M059J (cell line): ENCODE results near the gene LRP8. TPM values are rescaled to one million over a fixed set of nuclear protein-coding genes. Genes with fewer than 3 reads are reported as not detected.

ENCODE experiments used
- DNase-seq: peaks from one replicate; pipeline ENCODE4 v3.0.0-alpha.2; 2012; ENCODE audit warnings: low read depth
- total RNA-seq: library from RNA; depleted of rRNA; stranded (reverse); fragments of >200 nt; shearing (Covaris generic); gene quantifications from 2 replicates; pipeline ENCODE4 v1.2.3, GENCODE V29; 2014

The LRP8 gene
- total RNA-seq, 1 experiment from 2014 or later: 57.4 TPM

GRCh38 chr1:53340660-53341520 lies 13.0 kb upstream of the LRP8 start:
- DNase-seq: no peak

DNA sequence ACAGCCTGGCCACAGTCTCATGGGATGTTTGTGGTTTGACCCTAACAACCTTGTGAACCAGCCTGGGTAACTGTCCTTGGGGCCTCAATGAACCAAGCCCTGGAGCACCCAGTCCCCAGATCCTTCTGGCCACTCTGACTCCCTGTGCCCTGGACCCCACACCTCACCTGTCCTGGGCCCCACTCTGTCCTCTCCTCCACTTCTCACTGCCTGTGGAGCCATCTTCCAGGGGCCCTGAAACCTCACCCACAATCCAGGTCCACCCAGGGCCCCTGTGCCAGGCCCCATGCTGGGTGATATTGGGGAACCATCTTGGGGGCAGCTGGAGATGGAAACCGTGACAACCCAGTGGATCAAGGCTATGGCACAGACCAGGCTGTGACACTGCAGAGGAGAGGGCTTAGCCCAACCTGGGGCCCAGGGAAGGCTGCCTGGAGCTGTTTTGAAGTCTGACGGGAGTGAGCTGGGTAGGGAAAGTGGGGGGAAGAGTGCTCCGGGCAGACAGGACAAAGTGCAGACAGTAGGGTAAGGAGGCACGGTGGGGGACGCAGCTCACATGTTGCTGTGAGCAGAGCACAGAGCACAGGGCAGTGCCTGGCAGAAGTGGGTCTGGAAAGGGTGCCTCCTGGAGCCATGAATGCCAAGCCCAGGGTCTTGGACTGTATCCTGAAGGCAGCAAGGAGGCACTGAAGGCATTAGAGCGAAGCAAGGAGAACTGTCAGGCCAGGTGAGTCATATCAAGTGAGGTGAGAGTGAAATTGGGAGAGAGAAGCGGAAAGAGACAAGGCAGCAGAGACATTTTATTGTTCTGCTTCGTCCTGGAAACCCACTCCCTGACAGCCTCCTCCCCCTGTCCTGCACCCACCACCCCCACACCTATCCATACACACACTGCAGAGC lies 12.1 kb upstream of the LRP8 start:
- no peak for DNase-seq

DNA sequence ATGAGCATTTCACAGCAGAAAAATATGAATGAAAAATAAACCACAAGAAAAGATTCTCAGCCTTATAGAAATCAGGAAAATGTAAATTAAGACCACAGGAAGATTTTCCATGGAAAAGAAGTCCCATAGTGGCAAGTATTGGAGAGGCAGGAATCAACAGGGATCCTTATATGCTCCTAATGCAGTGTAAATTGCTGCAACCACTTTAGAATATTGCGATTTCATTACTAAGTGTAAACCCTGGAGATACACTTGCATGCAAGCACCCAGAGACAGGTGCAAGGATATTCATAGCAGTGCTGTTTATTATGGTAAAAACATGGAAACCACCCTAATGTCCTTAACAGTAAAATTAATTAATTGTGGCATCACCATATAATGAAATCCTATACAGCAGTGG lies 10.6 kb upstream of the LRP8 start:
- no peak for DNase-seq

DNA sequence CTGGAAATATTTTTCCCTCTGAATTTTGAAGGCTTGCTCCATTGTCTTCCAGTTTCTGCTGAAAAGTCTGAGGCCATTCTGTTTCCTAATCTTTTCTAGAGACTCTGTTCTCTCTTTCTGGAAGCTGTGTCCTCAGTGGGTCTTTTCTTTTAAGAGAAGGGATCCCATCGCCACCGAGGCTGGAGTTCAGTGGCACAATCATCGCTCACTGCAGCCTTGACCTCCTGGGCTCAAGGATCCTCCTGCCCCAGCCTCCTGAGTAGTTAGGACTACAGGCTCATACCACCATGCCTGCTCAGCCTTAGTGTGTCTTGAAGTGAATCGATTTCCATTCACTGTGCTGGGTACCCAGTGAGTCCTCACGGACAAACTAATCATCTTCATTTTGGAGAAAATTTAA lies 9.6 kb upstream of the LRP8 start:
- no peak for DNase-seq

DNA sequence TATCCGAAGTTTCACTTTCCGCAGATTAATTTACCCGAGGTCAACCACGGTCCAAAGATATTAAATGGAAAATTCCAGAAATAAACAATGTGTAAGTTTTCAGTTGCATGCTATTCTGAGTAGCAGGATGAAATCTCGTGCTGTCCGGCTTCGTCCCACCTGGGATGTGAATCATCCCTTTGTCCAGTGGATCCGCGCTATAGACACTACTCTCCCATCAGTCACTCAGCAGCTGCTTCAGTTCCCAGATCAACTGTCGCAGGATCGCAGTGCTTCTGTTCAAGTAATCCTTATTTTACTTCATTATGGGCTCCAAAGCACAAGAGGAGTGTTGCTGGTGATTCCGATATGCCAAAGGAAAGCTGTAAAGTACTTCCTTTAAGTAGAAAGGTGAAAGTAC lies 8.3 kb upstream of the LRP8 start:
- no peak for DNase-seq

DNA sequence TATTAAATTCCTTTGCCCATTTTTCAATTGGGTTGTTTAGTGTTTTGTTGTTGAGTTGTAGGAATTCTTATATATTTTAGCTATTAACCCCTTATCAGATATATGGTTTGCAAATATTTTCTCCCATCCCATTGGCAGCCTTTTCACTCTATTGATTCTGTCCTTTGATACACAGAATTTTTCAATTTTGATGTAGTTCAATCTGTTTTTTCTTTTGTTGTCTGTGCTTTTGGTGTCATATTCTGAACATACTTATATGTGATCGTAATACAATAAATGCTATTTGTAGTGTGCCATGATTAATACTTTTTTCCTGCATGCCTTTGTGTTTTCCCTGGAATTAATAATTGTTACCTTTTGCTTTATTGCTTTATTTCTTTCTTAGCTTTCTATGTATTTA lies 7.8 kb upstream of the LRP8 start:
- no peak for DNase-seq

- DNase-seq: no peak
These were observed 6.9 kb upstream of the LRP8 start for GRCh38 chr1:53334781-53335180.

DNA sequence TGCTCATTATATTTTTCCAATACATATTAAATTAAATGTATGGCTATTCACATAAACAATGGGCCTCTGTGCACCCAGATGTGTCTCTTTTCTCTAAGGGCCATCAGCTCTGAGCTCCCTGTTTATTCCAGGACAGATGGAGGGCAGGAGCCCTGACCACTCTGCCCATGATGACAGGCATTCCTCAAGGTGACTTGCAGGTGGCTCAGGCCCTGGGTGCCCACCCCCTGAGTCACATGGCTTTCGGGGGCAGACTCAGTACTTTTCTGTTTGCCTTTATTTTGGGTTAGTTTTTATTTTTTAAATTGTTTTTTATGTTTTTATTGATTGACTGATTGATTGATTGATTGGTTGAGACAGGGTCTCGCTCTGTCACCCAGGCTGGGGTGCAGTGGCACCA lies 6.4 kb upstream of the LRP8 start:
- DNase-seq: no peak

- no peak for DNase-seq
These were observed 5.0 kb upstream of the LRP8 start for GRCh38 chr1:53332833-53333232.

- no peak for DNase-seq
These were observed 4.3 kb upstream of the LRP8 start for GRCh38 chr1:53332186-53332564.

- DNase-seq: no peak
These were observed 3.7 kb upstream of the LRP8 start for GRCh38 chr1:53331446-53332185.

GRCh38 chr1:53330819-53331218 lies 2.9 kb upstream of the LRP8 start:
- peak; percentile 22 for DNase-seq

- DNase-seq: no peak
These were observed 950 bp upstream of the LRP8 start for GRCh38 chr1:53328541-53329499.

DNA sequence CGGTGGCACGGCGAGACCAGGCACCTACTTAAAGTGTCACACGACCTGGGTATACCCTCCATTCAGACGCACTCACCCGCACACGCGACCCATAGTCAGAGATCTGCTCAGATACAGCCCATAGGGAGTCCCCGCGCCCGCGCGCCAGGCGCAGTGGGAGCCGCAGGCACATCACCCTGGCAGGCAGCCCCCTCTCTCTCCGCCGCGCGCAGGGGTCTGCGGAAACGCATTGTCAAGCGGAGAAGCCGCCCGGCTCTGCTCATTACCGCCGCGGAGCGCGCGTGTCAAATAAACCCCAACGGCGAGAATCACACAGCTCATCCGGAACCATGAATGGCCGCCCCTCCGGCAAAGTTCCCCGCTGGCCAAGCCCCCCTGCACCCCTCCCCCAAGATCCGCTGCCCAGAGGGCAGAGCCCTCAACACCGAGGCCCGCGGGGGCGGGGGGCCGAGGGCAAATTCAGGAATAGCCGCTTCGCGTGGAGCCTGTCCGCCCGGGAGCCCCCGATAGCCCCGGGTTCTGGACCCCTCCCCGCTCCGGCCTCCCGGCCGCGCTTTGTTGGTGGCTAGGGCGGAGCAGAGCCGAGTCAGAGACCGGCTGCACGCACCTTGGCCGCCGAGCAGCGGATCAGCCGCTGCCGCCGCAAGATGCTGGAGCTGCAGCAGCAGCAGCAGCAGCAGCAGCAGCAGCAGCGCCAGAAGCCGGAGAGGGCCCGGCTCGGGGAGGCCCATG lies 522 bp downstream of the LRP8 start:
- peak; percentile 52 for DNase-seq

DNA sequence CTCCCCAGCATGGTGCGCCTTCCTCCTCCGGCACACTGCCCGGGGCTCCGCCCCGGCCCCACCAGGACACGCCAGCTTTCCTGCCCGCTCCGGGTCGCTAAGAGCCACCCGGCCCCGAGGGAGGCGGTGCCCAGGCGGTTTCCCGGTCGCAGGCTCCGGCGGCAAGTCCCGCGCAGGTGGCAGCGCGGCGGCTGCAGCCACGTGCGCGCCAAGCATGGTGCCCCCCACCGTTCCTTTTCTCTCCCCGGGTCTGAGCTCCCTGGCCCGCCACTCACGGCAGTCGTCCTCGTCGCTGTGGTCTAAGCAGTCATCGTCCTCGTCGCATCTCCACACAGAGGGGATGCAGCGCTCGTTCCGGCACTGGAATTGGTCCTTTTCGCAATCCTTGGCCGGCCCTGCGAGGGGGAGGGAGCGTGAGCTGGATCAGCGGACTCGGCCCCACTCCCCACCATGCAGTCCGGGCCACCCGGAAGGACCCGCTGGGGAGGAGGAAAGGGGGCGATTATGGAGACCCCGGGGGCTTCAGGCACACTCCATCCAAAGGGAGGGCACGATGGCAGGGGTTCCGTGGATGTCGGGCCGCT lies 1.2 kb downstream of the LRP8 start:
- peak; percentile 54 for DNase-seq

GRCh38 chr1:53326088-53326597 lies 1.7 kb downstream of the LRP8 start:
- DNase-seq: peak; percentile 97

GRCh38 chr1:53325326-53326087 lies 2.4 kb downstream of the LRP8 start:
- DNase-seq: no peak

DNA sequence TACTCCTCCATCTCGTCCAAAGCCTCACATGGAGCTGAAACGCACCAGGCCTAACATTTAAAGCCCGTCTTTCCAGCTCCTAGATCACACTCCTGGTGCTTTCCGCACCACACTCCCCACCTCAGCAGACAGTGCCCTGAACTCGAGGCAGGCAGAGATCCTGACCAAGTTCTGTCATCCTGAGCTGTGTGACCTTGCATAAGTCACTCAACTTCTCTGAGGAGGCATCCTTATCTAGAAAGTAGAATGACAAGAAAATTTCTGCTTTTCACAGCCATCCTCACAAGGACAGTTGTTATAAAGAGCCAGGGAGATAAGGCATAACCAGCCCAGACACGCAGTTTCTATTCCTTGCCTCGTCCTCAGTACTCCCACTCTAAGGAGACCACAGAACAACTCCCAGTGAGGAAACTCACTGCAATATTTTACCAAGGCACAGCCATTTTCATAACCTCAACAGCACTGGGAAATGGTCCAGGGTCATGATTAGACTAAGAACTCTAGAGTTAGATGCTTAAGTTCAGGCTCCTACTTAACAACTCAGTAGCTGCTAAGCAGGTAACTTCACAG lies 3.1 kb downstream of the LRP8 start:
- no peak for DNase-seq

DNA sequence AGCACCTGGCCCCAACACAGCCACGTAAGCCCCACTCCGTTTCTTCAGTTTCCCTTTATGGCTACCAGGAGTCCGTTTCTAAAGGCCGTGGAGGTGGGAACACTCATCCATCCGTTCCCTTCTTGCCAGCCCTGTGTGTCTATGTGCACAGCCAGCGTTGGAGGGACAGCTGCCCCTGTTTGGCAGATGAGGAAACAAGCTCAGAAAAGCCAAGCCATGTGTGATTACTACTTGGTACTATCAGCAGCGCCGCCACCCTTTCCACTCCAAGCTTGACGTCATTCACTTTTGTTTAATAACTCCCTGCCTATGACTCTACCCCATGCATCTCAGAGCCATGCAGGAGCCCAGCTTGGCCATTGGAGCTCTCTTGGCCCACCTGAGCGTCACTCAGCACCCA lies 3.5 kb downstream of the LRP8 start:
- no peak for DNase-seq
